RWPE2 (cell line): ENCODE data around the gene TMTC4.
A peak's percentile ranks its signal among the peaks of the same experiment; 100 is the strongest.
"Not testable (repeated sequence)": the region's sequence is repeated elsewhere in the genome, so short reads cannot be mapped to it uniquely, and the experiment has no call there.

Experiments
- ATAC-seq: fragments of 200-7000 bp; cut with Tn5 transposase; 3 replicates; pipeline ENCODE4 v1.9.1; 2021; ENCODE audit warnings: low read depth
- DNase-seq: peaks from one replicate; pipeline ENCODE4 v3.0.0-alpha.2; 2020; ENCODE audit warnings: low spot score
- H3K27ac ChIP-seq: fragments of 450-650 bp; 2 replicates; pipeline ENCODE4 v1.5.1; 2017; ENCODE audit warnings: mild to moderate bottlenecking; ENCODE audit not compliant: poor library complexity, severe bottlenecking
- H3K27me3 ChIP-seq: fragments of 250-450 bp; sonication (Bioruptor Pico); 2 replicates; pipeline ENCODE4 v1.5.1; 2021; ENCODE audit warnings: mild to moderate bottlenecking, moderate library complexity; ENCODE audit not compliant: insufficient read depth, poor library complexity, severe bottlenecking
- H3K36me3 ChIP-seq: fragments of 250-450 bp; sonication (Bioruptor Pico); 2 replicates; pipeline ENCODE4 v1.5.1; 2020; ENCODE audit warnings: low read depth, mild to moderate bottlenecking, moderate library complexity
- H3K4me1 ChIP-seq: fragments of 250-450 bp; sonication (Bioruptor Pico); 2 replicates; pipeline ENCODE4 v1.5.1; 2021; ENCODE audit warnings: mild to moderate bottlenecking, moderate library complexity; ENCODE audit not compliant: insufficient read depth, poor library complexity, severe bottlenecking
- H3K4me3 ChIP-seq: fragments of 250-450 bp; sonication (Bioruptor Pico); 2 replicates; pipeline ENCODE4 v1.5.1; 2021; ENCODE audit warnings: mild to moderate bottlenecking, moderate library complexity; ENCODE audit not compliant: severe bottlenecking
- H3K9me3 ChIP-seq: fragments of 250-450 bp; sonication (Bioruptor Pico); 2 replicates; pipeline ENCODE4 v1.5.1; 2021; ENCODE audit warnings: mild to moderate bottlenecking, moderate library complexity; ENCODE audit not compliant: severe bottlenecking
- CTCF ChIP-seq: fragments of 450-650 bp; IDR thresholded peaks from one replicate; pipeline ENCODE4 v1.5.1; 2017; ENCODE audit warnings: mild to moderate bottlenecking, moderate library complexity; ENCODE audit not compliant: poor library complexity, severe bottlenecking

TMTC4 gene

GRCh38 chr13:100588331-100589177, 86.0 kb downstream of the TMTC4 start, which contains the start of gene GGACT:
TSS of gene GGACT (minus strand) at chr13:100588789. CDS start at chr13:100532591, 56,198 bp downstream.
- H3K4me3 ChIP-seq: peak within 1 kb of the TSS; percentile 63
- peak within 1 kb of the TSS; percentile 9 for H3K27ac ChIP-seq
- no peak for DNase-seq
- no peaks in the 10 kb centered on the region for H3K27me3 ChIP-seq
- no peaks in the 10 kb centered on the region for H3K9me3 ChIP-seq
- no peaks in the 10 kb centered on the region for H3K36me3 ChIP-seq
- no peaks in the 10 kb centered on the region for H3K4me1 ChIP-seq
- ATAC-seq: peak; percentile 85
- TF ChIP-seq CTCF: peak; percentile 86

GRCh38 chr13:100584896-100585295, 89.7 kb downstream of the TMTC4 start:
- Histone ChIP-seq H3K4me1 (no peaks in the 10 kb centered on the region), H3K4me3 (no peak overlapping the region), H3K27me3 (no peaks in the 10 kb centered on the region), H3K36me3 (no peaks in the 10 kb centered on the region), H3K27ac (no peak overlapping the region), H3K9me3 (no peaks in the 10 kb centered on the region)
- TF ChIP-seq CTCF: no peak
- ATAC-seq (no peak), DNase-seq (no peak)

GRCh38 chr13:100581504-100581903, 93.1 kb downstream of the TMTC4 start:
- no peak overlapping the region for H3K4me3 ChIP-seq
- ATAC-seq (no peak), DNase-seq (no peak)
- H3K36me3 ChIP-seq: no peaks in the 10 kb centered on the region
- H3K9me3 ChIP-seq: no peaks in the 10 kb centered on the region
- H3K27ac ChIP-seq: no peak overlapping the region
- TF ChIP-seq CTCF: no peak
- no peaks in the 10 kb centered on the region for H3K4me1 ChIP-seq
- no peaks in the 10 kb centered on the region for H3K27me3 ChIP-seq

GRCh38 chr13:100581030-100581429, 93.6 kb downstream of the TMTC4 start:
- ATAC-seq (no peak), DNase-seq (no peak)
- Histone ChIP-seq H3K4me3 (no peak overlapping the region), H3K36me3 (no peaks in the 10 kb centered on the region), H3K4me1 (no peaks in the 10 kb centered on the region), H3K9me3 (no peaks in the 10 kb centered on the region), H3K27me3 (no peaks in the 10 kb centered on the region), H3K27ac (no peak overlapping the region)
- no peak for TF ChIP-seq CTCF

- no peaks in the 10 kb centered on the region for H3K9me3 ChIP-seq
- no peak for DNase-seq
- no peak overlapping the region for H3K27ac ChIP-seq
- TF ChIP-seq CTCF: no peak
- ATAC-seq: no peak
- H3K27me3 ChIP-seq: no peaks in the 10 kb centered on the region
- H3K36me3 ChIP-seq: no peaks in the 10 kb centered on the region
- no peak overlapping the region for H3K4me3 ChIP-seq
- H3K4me1 ChIP-seq: no peaks in the 10 kb centered on the region
Observed at GRCh38 chr13:100580045-100580444, 94.5 kb downstream of the TMTC4 start.

- DNase-seq, H3K4me3 ChIP-seq, H3K9me3 ChIP-seq, H3K27me3 ChIP-seq, H3K36me3 ChIP-seq, ATAC-seq, H3K27ac ChIP-seq, H3K4me1 ChIP-seq: not testable (repeated sequence)
Observed at GRCh38 chr13:100577239-100577638, 97.4 kb downstream of the TMTC4 start.
